Measurements from ENCODE around the gene PALM3.

DNA sequence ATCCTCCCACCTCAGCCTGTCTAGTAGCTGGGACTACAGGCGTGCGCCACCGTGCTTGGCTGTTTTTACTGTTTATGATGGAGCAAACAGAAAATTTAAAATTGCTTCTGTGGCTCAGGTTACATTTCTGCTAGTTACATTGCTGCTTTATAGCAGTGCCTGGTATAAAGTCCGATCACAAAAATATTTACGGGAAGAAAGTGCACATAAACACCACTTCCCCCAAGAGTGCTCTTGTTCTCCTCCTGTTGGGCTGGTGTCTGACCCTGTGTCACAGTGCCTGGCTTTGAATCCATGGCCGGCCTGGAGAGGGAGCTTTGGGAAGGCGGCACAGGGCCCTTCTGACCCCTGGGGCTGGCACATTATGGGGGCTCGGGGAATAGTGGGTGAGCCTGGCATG lies 43.8 kb upstream of the PALM3 start:
- TF ChIP-seq, protein P1, sequence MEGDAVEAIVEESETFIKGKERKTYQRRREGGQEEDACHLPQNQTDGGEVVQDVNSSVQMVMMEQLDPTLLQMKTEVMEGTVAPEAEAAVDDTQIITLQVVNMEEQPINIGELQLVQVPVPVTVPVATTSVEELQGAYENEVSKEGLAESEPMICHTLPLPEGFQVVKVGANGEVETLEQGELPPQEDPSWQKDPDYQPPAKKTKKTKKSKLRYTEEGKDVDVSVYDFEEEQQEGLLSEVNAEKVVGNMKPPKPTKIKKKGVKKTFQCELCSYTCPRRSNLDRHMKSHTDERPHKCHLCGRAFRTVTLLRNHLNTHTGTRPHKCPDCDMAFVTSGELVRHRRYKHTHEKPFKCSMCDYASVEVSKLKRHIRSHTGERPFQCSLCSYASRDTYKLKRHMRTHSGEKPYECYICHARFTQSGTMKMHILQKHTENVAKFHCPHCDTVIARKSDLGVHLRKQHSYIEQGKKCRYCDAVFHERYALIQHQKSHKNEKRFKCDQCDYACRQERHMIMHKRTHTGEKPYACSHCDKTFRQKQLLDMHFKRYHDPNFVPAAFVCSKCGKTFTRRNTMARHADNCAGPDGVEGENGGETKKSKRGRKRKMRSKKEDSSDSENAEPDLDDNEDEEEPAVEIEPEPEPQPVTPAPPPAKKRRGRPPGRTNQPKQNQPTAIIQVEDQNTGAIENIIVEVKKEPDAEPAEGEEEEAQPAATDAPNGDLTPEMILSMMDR (IDR thresholded peaks at IDR 0.05; ENCODE audit: insufficient read depth, low read length, poor library complexity, severe bottlenecking): no peak
- TF ChIP-seq EZH2phosphoT487 (conservative IDR thresholded peaks at IDR 0.05; ENCODE audit: low read length): no peak
